Astrocyte of the cerebellum (primary cell): ENCODE results near the gene SERPINA7.

Source experiments
- DNase-seq: peaks from one replicate; pipeline ENCODE4 v3.0.0-alpha.2; 2011; ENCODE audit warnings: low read depth
- H3K4me3 ChIP-seq: 2 replicates; pipeline ENCODE4 v1.5.1; 2011; ENCODE audit warnings: mild to moderate bottlenecking, low read depth, low read length, moderate library complexity
- CTCF ChIP-seq: IDR thresholded peaks from 2 replicates; pipeline ENCODE4 v1.5.1; 2012; ENCODE audit warnings: low read length, low read depth, moderate library complexity, mild to moderate bottlenecking; ENCODE audit errors: missing control alignments
- in situ Hi-C: cut with HindIII; loops from 2 replicates; pipeline ENCODE4 v1.10.0; 2017; ENCODE audit warnings: low sequenced_read_pairs

The SERPINA7 gene

DNA sequence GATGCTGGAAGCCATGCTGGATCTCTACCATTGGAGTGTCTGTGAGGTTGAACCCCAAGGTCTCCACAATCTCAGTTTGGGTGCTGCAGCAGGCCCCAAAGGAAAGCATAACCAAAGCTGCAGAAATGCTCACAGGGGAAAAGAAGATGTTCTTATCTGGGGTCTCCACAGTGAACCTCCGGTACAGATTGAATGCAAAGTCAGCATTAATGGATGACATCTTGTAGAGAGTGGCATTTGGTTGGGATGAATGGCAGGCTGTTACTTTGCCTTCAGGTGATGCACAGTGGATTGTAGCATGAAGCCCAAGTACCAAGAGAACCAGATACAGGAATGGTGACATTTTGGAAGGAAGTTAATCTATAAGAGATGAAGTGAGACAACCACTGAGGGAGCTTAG lies 1.8 kb downstream of the SERPINA7 start:
- H3K4me3 ChIP-seq: no peak overlapping the region
- TF ChIP-seq CTCF: no peak
- in situ Hi-C loops: no loop called here
- no peak for DNase-seq

DNA sequence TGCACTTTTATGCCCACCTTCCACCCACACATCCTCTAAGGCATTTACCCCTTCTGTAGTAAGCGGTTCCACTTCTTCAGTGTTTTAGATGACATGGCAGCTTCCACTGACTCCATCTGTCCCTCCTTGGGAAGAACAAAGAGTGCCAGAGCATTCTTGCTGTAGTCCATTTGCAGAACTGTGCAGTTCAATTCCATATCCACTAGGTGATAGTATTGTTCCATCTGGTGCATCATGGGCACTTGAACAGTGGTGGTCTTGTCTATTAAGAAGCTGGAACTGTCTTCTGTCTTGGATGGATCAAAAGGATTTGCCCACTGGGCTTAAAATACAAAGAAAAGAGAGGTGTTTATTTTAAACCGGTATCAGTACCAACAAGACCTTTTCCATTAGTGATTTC lies 3.5 kb downstream of the SERPINA7 start:
- in situ Hi-C loops: no loop called here

GRCh38 chrX:106023947-106024346 lies 14.6 kb downstream of the SERPINA7 start:
- H3K4me3 ChIP-seq: no peak overlapping the region
- in situ Hi-C loops: no loop called here
- no peak for DNase-seq
- no peak for TF ChIP-seq CTCF

More for the DNA sequence above, 3.5 kb downstream of the SERPINA7 start:
- no peak for DNase-seq
- H3K4me3 ChIP-seq: no peak overlapping the region
- TF ChIP-seq CTCF: peak; percentile 45

DNA sequence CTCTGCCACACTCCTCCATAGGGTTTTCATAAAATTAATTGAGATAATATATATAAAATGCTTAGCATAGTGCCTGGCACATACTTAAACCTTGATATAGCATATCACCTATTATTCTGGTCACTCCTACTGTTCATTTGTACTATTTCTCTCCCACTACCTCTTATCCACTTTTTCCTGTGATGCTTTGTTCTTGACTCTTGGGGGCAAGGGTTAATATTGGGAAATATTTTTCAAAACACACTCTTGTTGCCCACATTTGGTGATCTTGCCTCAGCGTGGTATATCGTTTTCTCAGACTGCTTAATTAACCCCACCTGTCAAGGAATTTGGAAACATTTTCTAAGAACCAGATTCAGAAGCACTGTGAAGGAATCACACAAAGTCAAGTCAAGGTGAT lies 16.3 kb downstream of the SERPINA7 start:
- TF ChIP-seq CTCF: no peak
- in situ Hi-C loops: no loop called here
- no peak overlapping the region for H3K4me3 ChIP-seq
- DNase-seq: no peak

DNA sequence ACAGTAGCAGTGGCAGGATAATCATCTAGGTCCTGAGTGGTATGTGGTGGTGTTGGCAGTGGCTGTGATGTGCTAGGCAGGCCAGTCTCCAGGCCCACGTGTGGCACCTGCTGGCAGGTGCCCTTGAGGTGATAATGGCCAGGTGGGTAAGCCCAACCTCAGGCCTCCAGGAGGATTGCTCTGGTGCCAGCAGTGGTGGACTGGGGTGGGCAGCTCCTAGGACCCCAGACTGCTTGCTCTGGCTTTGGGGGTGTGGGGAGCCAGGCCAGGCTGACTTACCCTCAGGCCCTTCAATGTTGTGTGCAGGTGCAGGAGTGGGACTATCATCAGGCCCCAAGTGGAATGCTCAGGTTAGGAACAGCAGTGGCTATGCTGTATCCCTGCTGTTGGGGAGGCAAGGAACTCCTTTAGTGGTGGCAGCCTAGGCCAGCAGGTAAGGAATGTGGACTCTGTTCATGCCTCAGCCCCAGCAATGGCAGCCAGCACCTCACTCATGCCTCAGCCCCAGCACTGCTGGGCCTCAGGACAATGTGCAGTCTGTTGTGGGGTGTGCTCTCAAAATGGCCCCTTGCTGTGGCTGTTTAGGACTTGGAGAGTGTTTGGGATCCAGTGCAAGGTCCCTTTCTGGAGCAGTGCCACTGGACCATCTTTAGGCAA lies 24.3 kb downstream of the SERPINA7 start:
- in situ Hi-C loops: no loop called here

DNA sequence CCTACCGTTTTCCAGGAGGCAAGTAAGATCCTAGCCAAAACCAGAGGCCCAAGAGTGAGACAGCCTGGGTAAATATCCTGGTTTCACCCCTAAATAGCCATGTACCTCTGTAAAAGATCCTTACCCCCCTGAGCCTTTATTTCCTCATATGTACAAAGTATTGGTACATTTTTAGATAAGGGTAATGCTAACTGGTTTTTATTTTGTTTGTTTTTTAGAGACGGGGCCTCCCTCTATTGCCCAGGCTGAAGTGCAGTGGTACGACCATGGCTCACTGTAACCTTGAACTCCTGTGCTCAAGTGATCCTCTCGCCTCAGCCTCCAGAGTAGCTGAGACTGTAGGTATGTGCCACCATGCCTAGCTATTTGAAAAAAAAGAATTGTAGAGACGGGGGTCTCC lies 29.4 kb downstream of the SERPINA7 start:
- DNase-seq: no peak
- no peak overlapping the region for H3K4me3 ChIP-seq
- in situ Hi-C loops: no loop called here
- no peak for TF ChIP-seq CTCF

More for the DNA sequence above, 24.3 kb downstream of the SERPINA7 start:
- no peak overlapping the region for H3K4me3 ChIP-seq
- no peak for TF ChIP-seq CTCF
- no peak for DNase-seq
